Pancreas (tissue), 10 donors: ENCODE results near the gene TP53RK. TPM values are rescaled to one million over a fixed set of nuclear protein-coding genes. Genes with fewer than 3 reads are reported as not detected.

Source experiments
- ATAC-seq, 4 donors: fragments of 200-7000 bp; cut with Tn5 transposase; one replicate each; pipeline versions ENCODE4 v1.8.0 to v1.9.1; 2020; ENCODE audit warnings: mild to moderate bottlenecking in 4 of 4, moderate library complexity in 4 of 4
- DNase-seq, 6 donors: peaks; one replicate each; pipeline ENCODE4 v3.0.0-alpha.2; 2020
- FAIRE-seq: peaks from 2 replicates; lab custom pipeline; 2012; peaks lifted over from hg19 to GRCh38; lab: Jason Lieb, UNC
- H3K27ac ChIP-seq, 4 donors: fragments of 200-600 bp; sonication (generic); 1 replicate in 3 of 4; 2 replicates in 1 of 4; pipeline versions ENCODE4 v1.5.0 to v1.8.0; 2020
- H3K27me3 ChIP-seq, 4 donors: fragments of 200-600 bp; one replicate each; pipeline ENCODE4 v1.8.0; 2021
- H3K36me3 ChIP-seq, 3 donors: fragments of 200-600 bp; sonication (generic) in 1 of 3; one replicate each; pipeline versions ENCODE4 v1.5.0 to v1.8.0; 2020 to 2021
- H3K4me1 ChIP-seq, 3 donors: fragments of 200-600 bp; one replicate each; pipeline ENCODE4 v1.8.0; 2021
- H3K4me3 ChIP-seq, 4 donors: fragments of 200-600 bp; sonication (generic) in 2 of 4; one replicate each; pipeline versions ENCODE4 v1.5.0 to v1.8.0; 2020 to 2021
- H3K9me3 ChIP-seq, 4 donors: fragments of 200-600 bp; one replicate each; pipeline ENCODE4 v1.8.0; 2021
- CTCF ChIP-seq, 4 donors: fragments of 200-600 bp; sonication (generic) in 3 of 4; IDR thresholded peaks; one replicate each; pipeline versions ENCODE4 v1.5.0 to v1.8.0; 2021; ENCODE audit warnings: antibody characterized with exemption in 4 of 4
- WGBS, 2 donors: extraction: QIAGEN DNeasy Blood & Tissue Kit; methylation state at CpG; one replicate each; pipeline ENCODE4 v1.1.7; 2013; 5-methylcytosine and 5-hydroxymethylcytosine counted together
- intact Hi-C, 3 donors: fragments of 100-400 bp; cut with DNase I; formaldehyde crosslinking; loops; one replicate each; pipeline versions ENCODE4 v1.11.1 to v1.14.2; 2022
- polyA plus RNA-seq, 2 donors: library from polyadenylated mRNA; stranded (reverse); fragments of 200-250 nt; gene quantifications; one replicate each; pipeline ENCODE4 v1.2.3, GENCODE V29; 2013
- total RNA-seq, 6 donors: library from RNA; stranded (reverse); fragmentation: NEBNext Ultra II Directional in 4 of 6; extraction: Animal tissue kit (Norgen Biotek cat#: 25700) in 4 of 6; gene quantifications; one replicate each; pipeline versions ENCODE4 v1.2.1 to v1.2.4, GENCODE V29; 2021 to 2023
- donor health status: healthy with polysubstance abuse.
- donor health status: DM: no; HTN: no; CAD: no; lungs with moderate emphysema.
- donor health status: DM: no; HTN: no; CAD: no.
- donor health status: control.
- donor health status: control.
- donor health status: Bipolar disorder and iron deficiency.
- donor health status: DM: yes; HTN: yes; CAD: no.
- donor health status: DM: no; HTN: no; CAD: no.
- donor health status: DM: no; HTN: no; CAD: no.
- donor health status: DM: yes; HTN: yes; CAD: no.

The TP53RK gene
- total and polyA plus RNA-seq, 8 donors: 2.5 to 6.1 (median 3.8) TPM

DNA sequence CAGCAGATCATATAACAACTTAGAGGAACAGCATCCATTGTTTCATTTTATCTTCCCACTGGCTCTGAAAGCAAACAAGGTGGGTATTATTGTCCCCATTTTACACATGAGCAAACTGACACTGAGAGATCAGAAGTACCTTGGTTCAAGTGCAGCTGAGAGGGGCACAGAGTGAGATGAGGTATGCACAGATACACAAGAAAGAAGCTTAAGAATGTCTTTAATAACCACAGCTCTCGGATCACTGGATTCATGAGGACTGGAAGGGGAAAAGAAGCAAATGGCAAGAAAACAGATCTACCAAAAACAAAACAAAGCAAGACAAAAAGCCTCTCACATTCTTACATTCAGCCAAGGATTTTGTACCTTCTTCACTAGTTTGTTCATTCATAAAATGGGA, 30.8 kb upstream of the TP53RK start:
- no peak overlapping the region for H3K27ac ChIP-seq
- FAIRE-seq (no peak), DNase-seq (no peak), ATAC-seq (no peak)
- peaks cover 0 to 8% (median 0%) of the 10 kb centered on the region in 3 donors for H3K36me3 ChIP-seq
- 98 to 100% methylated on average over 1 of the region's 1 CpG for WGBS, 2 donors
- H3K4me1 ChIP-seq: peaks cover 0 to 5% (median 0%) of the 10 kb centered on the region in 3 donors
- no peak overlapping the region for H3K4me3 ChIP-seq
- intact Hi-C loops: no loop called here
- no peaks in the 10 kb centered on the region for H3K9me3 ChIP-seq
- TF ChIP-seq CTCF (IDR thresholded peaks at IDR 0.05): no peak
- no peaks in the 10 kb centered on the region for H3K27me3 ChIP-seq

- no peak for TF ChIP-seq CTCF (IDR thresholded peaks at IDR 0.05)
- FAIRE-seq: no peak
- Histone ChIP-seq H3K4me3 (no peak overlapping the region), H3K4me1 (peaks cover 0 to 7% (median 5%) of the 10 kb centered on the region in 3 donors), H3K27me3 (no peaks in the 10 kb centered on the region), H3K36me3 (peaks cover 0 to 7% (median 0%) of the 10 kb centered on the region in 3 donors), H3K27ac (no peak overlapping the region), H3K9me3 (no peaks in the 10 kb centered on the region)
- intact Hi-C loops: no loop called here
- no peak for DNase-seq
- 94 to 96% methylated on average over 9 of the region's 9 CpGs for WGBS, 2 donors
- no peak for ATAC-seq
Measured at GRCh38 chr20:46717818-46718541, 28.7 kb upstream of the TP53RK start.

DNA sequence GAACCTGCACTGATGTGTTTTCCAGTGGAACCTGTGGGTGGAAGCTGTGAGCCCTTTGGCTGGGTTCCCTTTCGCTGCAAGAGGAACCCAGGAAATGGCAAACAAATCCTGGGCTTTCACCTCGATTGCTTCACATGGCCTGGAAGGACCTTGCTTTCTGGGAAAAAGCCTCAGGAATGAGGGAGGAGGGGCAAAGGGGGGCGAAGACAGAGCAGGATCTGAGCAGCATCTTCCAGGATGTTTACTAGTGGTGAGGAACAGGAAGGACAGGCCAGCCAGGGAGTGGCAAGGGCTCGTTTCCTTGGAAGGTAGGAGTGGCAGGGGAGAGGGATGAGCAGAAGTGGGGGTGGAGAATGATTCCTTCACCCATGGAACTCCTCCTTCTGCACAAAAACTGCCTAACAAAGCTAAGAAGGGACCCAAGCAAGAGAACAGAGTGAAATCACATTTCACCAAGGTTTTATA, 26.1 kb upstream of the TP53RK start:
- intact Hi-C loops: no loop called here

DNA sequence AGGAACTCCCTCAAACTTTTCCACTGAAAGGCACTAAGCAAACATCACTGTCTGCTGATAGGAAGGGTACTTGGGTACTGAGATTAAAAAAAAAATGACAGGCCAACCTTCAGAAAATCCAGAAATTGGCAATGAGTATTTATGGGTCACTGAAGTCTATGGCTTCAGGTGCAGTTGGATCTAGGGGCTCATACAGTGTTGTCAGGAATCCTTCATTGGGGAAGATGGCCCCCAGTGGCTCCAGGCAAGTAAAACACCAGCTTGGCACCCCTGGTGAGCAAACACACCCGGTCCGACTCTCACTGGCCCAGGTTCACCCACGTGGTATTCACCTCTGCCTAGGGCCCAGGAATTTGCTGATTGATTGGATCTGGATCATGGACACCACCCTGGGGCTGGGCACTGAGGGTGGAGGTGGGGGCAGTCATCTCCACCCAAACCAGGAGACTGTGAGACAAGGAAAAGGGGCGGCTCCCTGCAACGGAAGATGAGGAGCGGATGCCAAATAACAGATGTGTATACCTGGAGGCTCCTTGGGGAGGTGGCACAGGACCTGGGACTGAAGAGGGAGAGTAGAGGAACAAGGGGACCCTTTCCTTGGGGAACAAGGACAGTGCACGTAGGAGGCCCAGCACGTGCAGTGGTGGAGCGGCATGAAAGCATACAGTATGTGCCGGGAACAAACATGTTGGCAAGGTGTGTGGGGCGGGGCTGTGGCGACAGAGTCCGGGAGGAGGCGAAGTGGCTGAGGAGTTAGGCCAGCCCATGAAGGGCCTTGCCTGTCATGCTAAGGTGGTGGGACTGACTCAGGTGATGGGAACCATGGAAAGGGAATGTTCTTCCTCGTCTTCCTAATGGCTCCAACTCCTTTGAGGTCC, 25.0 kb upstream of the TP53RK start:
- Histone ChIP-seq H3K4me1 (peaks cover 0 to 24% (median 14%) of the 10 kb centered on the region in 3 donors), H3K27me3 (no peaks in the 10 kb centered on the region), H3K4me3 (no peak overlapping the region), H3K9me3 (no peaks in the 10 kb centered on the region), H3K36me3 (no peaks in the 10 kb centered on the region), H3K27ac (no peak overlapping the region)
- no peak for TF ChIP-seq CTCF (IDR thresholded peaks at IDR 0.05)
- DNase-seq: peak in 1 of 6 donors; percentile 39
- intact Hi-C loops: no loop called here
- WGBS, 2 donors: 72 to 75% methylated on average over 15 of the region's 15 CpGs
- no peak for ATAC-seq
- no peak for FAIRE-seq

More for the DNA sequence above, 26.1 kb upstream of the TP53RK start:
- TF ChIP-seq CTCF (IDR thresholded peaks at IDR 0.05): no peak
- ATAC-seq (peak in 3 of 4 donors; percentile 28 to 48 (median 38)), DNase-seq (peak in 2 of 6 donors; percentile 23 to 24), FAIRE-seq (no peak)
- Histone ChIP-seq H3K4me1 (peaks cover 0 to 24% (median 14%) of the 10 kb centered on the region in 3 donors), H3K27ac (no peak overlapping the region), H3K9me3 (no peaks in the 10 kb centered on the region), H3K36me3 (peaks cover 0 to 7% (median 0%) of the 10 kb centered on the region in 3 donors), H3K4me3 (no peak overlapping the region), H3K27me3 (no peaks in the 10 kb centered on the region)
- WGBS, 2 donors: 39 to 42% methylated on average over 4 of the region's 4 CpGs
